LHCN-M2 (cell line): ENCODE measurements around the gene EN1. TPM values are rescaled to one million over a fixed set of nuclear protein-coding genes. Genes with fewer than 3 reads are reported as not detected.

Experiments used
- DNase-seq: peaks from one replicate; pipeline ENCODE4 v3.0.0-alpha.2; 2012; ENCODE audit warnings: low read depth
- total RNA-seq: library from RNA; depleted of rRNA; stranded (reverse); fragments of >200 nt; gene quantifications from 2 replicates; pipeline ENCODE4 v1.2.3, GENCODE V29; 2014

Gene EN1
- total RNA-seq, 1 experiment from 2014 or later: 4.5 TPM

DNA sequence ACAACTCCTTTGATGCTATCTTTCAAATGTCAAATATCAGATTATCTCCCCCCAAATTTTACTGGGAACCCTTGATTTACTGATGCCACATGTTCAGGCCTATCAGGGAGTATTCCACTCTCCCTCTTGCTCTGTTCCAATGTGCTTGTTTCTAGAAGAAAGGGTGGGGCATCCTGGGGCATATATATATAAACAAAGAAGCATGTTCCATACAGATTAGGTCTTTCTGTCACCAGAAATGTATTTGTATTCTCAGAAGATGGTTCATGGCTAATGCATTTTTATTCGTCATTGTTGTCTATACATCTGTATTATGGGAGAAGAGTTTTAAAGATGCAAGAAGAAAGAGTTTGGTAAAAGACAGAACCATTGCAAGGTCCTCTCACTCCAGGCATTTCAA lies 24.9 kb downstream of the EN1 start:
- DNase-seq: no peak

DNA sequence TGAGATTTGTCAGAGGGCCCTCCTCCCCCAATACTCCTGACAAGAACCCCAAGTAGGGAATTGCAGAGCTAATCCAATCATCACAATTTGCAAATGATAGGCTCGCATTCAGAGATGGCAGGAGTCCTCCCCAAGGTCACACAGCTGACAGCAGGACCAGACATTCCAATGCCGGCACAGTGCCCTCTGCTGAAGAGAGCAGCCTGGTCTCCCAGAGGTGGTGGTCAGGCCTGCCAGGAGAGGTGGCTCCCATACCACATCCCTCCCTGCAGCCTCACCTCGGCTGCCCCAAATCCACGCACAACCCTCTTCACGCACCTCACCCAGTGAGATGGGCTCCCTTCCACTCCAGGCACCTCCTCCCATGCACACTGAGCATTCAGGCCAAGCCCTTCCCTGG lies 25.4 kb downstream of the EN1 start:
- DNase-seq: no peak

- DNase-seq: no peak
Measured at GRCh38 chr2:118817469-118817868, 30.0 kb downstream of the EN1 start.

GRCh38 chr2:118816669-118817068 lies 30.8 kb downstream of the EN1 start:
- DNase-seq: no peak

GRCh38 chr2:118815731-118816130 lies 31.7 kb downstream of the EN1 start:
- DNase-seq: no peak

GRCh38 chr2:118815314-118815713 lies 32.1 kb downstream of the EN1 start:
- DNase-seq: no peak

GRCh38 chr2:118814368-118814767 lies 33.1 kb downstream of the EN1 start:
- no peak for DNase-seq

GRCh38 chr2:118813601-118814339 lies 33.7 kb downstream of the EN1 start:
- no peak for DNase-seq

DNA sequence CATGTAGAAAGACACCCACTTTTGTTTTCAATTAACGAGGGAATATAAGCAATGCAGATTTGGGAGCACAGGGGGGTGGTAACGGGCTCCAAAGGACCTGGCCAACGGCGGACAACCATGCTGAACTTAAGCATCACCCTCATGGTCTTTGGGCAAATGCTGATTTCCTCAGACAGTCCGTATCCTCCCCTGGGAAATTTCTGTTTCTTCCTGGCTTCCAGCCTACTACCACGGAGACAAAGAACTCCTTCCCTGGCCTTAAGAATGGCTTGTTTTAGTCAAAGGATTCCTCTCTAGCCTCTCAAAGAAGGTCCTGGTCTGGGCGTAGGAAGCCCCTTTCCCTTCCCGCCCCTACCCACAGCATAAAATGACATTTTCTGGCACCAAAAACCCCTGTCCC lies 34.3 kb downstream of the EN1 start:
- no peak for DNase-seq

GRCh38 chr2:118812552-118812951 lies 34.9 kb downstream of the EN1 start:
- DNase-seq: no peak

DNA sequence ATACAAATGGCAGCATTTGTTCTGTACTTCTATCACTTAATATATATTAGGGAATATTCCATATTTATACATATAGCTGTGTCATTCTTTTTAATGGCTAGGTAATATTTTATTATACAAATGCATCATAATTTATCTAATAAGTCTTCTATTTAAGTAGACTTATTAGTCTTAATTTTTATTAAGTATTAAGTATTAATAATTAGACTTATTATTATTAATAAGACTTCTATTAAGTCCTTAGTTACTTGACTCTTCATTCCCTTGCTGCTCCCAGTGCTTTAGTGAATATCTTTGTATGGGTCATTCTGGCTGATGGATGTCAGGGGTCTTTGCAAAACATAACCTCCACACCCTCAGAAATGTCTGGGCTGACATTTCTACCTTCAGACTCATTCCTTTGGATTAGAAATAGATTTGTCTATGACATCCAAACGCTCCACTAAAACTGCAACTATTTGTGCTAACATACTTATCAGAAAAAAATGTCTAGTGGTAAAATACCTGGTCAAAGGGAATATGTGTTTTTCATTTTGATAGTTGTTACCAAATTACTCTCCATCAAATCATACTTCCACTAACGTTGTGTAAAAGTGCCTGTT lies 35.8 kb downstream of the EN1 start:
- no peak for DNase-seq

DNA sequence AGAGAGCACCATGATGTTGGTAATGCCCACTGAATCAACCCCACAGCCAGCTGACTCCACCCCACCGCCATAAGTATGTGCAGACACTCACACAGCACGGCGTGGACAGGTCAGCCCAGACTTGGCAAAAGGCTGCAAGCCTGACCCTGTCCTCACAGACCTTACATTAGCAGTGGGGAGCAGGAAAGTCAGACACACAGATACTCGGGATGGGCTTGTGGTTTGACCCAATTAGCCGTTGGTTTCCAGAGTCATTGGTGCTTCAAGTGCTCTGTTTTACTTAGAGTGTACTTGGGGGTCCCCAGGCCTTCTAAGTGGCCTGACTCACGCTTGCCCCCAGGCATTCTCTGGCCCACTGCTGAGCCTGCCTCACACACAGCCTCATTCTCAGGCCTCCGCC lies 36.7 kb downstream of the EN1 start:
- DNase-seq: no peak

GRCh38 chr2:118808429-118808809 lies 39.0 kb downstream of the EN1 start:
- DNase-seq: no peak

GRCh38 chr2:118807668-118808428 lies 39.6 kb downstream of the EN1 start:
- DNase-seq: no peak

- DNase-seq: no peak
Measured at GRCh38 chr2:118806797-118807667, 40.4 kb downstream of the EN1 start.

DNA sequence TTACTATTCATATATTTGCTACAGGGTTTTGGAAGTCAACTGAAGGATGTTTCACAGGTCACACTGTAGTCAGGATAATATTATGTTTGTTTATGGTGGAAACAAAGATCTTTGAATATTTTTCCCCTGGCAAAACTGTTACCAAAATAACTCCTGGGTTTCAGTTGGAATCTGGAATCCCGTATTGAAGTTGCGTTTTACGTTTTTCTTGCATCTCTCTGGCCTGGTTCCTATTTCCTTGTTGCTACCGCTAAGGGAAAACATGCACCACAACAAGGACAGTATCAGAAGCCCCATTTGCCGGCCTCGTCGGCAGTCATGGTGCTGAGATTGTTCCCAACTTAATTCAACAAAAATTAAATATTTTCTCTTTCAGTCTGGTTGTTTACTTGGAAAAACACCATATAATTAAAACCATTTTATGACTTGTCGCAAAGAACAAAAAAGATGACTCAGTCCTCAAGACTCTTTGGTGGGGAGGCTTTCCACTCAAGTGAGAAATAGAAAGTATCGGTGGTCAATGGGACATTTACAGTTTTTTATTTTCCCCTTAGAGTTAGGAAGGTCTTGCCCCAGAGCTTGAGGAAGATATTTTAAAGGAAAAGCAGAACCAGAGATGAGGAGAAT lies 42.3 kb downstream of the EN1 start:
- DNase-seq: no peak

DNA sequence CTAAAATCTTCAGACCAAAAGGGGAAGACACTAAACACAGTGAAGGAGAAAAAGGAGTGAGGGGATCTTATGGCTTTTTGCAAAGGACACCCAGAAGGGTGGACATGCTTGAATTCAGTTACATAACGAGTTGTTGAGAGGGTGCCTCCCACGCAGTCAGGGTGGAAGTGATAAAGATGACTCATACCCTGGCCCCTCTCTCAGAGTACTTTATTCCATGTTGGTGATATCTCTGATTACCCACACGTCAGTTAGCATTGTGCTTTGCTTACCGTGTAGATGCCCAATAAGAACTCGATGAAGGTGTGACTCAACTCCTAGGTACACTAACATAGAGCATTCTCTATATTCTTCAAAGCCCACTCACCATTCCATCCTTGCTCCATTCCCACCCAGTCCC lies 44.4 kb downstream of the EN1 start:
- DNase-seq: no peak

DNA sequence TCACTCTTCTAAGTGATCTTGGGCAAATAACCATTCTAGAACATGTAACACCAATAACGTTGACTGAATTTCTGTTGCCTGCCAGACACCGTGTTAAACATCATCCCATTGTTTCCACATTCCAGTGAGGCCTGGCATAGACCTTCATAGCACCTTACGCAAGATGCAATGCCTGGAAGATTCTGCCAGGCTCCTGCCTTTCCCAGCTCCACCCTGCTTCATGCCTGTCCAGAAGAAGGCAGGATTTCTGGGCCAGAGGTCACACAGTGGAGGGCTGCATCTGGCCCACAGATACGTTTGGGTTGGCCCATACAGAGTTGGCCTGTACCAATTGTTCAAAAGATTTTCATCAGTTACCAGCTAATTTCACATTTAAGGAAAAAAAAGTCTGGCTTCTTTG lies 46.3 kb downstream of the EN1 start:
- DNase-seq: no peak

GRCh38 chr2:118800736-118801135 lies 46.7 kb downstream of the EN1 start:
- DNase-seq: no peak

GRCh38 chr2:118794546-118794945 lies 52.9 kb downstream of the EN1 start:
- DNase-seq: no peak
